Measurements from ENCODE around the gene CYP26A1.

Gene CYP26A1

DNA sequence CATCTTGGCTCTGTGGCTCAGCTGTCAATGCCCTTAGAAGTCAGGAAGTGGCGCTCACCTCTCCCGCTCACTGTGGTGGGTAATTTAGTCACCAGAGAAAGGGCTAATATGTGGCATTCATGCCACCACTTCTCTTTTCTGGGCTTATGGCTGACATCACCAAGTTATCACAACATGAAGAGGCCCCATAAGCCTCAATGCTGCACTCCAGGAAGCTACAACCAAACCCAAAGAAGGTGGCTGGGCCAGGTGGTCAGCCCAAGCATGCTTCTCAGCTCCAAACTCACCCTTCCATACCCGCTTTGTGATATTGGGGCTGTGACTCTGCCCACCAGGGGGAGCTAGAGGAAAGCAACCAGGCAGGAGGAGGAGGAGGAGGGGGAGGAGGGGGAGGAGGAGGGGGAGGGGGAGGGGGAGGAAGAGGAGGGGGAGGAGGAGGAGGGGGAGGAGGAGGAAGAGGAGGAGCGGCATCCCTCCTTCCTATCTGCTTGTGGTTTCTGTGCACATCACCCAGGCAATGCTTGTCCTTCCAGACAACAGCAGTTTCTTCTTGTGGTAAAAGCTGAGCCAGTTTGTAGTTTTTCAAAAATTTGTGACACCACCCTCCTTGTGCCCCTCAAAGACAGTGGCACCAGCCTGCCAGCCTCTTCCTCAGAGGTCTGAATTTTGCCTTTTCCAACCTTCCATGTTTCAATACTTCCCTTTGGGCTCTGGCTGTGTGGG is 42.1 kb downstream of the CYP26A1 start:
- no peak overlapping the region for H3K9ac ChIP-seq (ENCODE audit: low read length)
- H3K9me3 ChIP-seq (ENCODE audit: control insufficient read depth, low read length): no peaks in the 10 kb centered on the region
- no peaks in the 10 kb centered on the region for H3K4me1 ChIP-seq (ENCODE audit: control insufficient read depth, insufficient read depth, low read length)
- H3K27me3 ChIP-seq (ENCODE audit: control insufficient read depth, insufficient read depth, low read length): peaks cover 5% of the 10 kb centered on the region
- H3K36me3 ChIP-seq (ENCODE audit: control insufficient read depth, insufficient read depth, low read length): no peaks in the 10 kb centered on the region
- no peak overlapping the region for H3K4me3 ChIP-seq (ENCODE audit: low read length)

DNA sequence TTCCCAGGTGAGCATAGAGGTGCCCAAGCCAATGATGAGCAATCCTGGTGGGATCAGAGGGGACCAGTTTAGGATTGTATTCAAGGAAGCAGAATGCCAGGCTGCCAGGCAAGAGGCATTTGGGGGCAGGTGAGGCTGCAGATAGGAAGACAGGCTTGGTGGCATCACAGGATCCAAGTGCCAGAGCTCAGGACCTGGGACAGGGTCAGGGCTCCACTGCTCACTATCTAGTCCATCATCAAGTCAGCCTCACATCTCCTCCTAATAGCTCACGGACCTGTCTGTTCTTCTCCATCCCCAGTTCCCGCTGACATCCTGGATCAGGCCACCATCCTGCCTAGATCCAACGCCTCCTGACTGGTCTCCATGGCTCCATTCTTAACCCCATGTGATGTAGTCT is 47.6 kb downstream of the CYP26A1 start:
- H3K27me3 ChIP-seq (ENCODE audit: control insufficient read depth, insufficient read depth, low read length): no peaks in the 10 kb centered on the region
- H3K9ac ChIP-seq (ENCODE audit: low read length): no peak overlapping the region
- H3K4me3 ChIP-seq (ENCODE audit: low read length): no peak overlapping the region
- H3K9me3 ChIP-seq (ENCODE audit: control insufficient read depth, low read length): peaks cover 2% of the 10 kb centered on the region
- peaks cover 8% of the 10 kb centered on the region for H3K4me1 ChIP-seq (ENCODE audit: control insufficient read depth, insufficient read depth, low read length)
- no peaks in the 10 kb centered on the region for H3K36me3 ChIP-seq (ENCODE audit: control insufficient read depth, insufficient read depth, low read length)

DNA sequence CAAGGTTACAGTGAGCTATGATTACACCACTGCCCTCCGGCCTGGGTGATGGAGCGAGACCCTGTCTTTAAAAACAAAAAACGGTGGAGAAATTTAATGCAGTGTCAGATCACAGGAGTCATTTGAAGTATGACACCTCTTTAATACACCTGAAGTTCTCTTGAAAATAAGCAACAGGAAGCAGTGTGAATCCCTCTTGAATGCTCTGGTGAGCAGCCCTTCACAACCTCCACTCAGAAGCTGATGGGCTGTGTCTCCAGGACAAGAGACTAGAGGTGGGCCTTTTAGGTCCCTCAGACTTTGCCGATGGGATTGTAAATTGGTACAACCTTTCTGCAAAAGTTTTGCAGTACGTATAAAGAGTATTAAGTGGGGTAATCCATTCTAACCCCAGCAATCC is 50.1 kb downstream of the CYP26A1 start:
- H3K4me1 ChIP-seq (ENCODE audit: control insufficient read depth, insufficient read depth, low read length): peaks cover 15% of the 10 kb centered on the region

GRCh38 chr10:93124580-93125318 is 51.1 kb downstream of the CYP26A1 start:
- H3K9me3 ChIP-seq (ENCODE audit: control insufficient read depth, low read length): peaks cover 8% of the 10 kb centered on the region
- no peak overlapping the region for H3K4me3 ChIP-seq (ENCODE audit: low read length)
- no peak overlapping the region for H3K9ac ChIP-seq (ENCODE audit: low read length)
- peaks cover 15% of the 10 kb centered on the region for H3K4me1 ChIP-seq (ENCODE audit: control insufficient read depth, insufficient read depth, low read length)
- no peaks in the 10 kb centered on the region for H3K27me3 ChIP-seq (ENCODE audit: control insufficient read depth, insufficient read depth, low read length)
- H3K36me3 ChIP-seq (ENCODE audit: control insufficient read depth, insufficient read depth, low read length): no peaks in the 10 kb centered on the region

More for the DNA sequence above, 50.1 kb downstream of the CYP26A1 start:
- Histone ChIP-seq H3K9ac (ENCODE audit: low read length) (no peak overlapping the region), H3K27me3 (ENCODE audit: control insufficient read depth, insufficient read depth, low read length) (no peaks in the 10 kb centered on the region), H3K4me3 (ENCODE audit: low read length) (no peak overlapping the region), H3K9me3 (ENCODE audit: control insufficient read depth, low read length) (peaks cover 8% of the 10 kb centered on the region), H3K36me3 (ENCODE audit: control insufficient read depth, insufficient read depth, low read length) (no peaks in the 10 kb centered on the region)

DNA sequence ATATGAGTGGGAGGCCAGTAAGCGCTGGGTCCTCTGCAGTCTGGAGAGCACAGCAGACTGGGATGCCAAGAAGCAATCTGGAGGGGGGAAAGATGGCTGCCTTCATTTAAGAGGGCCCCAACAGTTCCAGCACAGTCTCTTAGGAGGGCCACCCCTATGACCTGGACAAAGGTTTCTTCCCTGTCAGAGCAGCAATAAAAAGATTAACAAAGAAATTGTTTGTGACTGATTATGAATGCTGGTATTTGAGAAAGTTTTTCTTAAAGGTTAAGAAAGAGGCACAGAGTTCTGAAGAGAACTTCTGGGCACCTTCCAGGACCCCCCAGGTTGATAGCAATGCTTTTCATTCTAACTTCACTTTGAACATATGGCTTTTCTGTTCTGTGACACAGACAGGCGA is 52.3 kb downstream of the CYP26A1 start:
- peaks cover 8% of the 10 kb centered on the region for H3K9me3 ChIP-seq (ENCODE audit: control insufficient read depth, low read length)
- H3K4me1 ChIP-seq (ENCODE audit: control insufficient read depth, insufficient read depth, low read length): peaks cover 15% of the 10 kb centered on the region
- no peaks in the 10 kb centered on the region for H3K27me3 ChIP-seq (ENCODE audit: control insufficient read depth, insufficient read depth, low read length)
- no peak overlapping the region for H3K4me3 ChIP-seq (ENCODE audit: low read length)
- H3K9ac ChIP-seq (ENCODE audit: low read length): no peak overlapping the region
- no peaks in the 10 kb centered on the region for H3K36me3 ChIP-seq (ENCODE audit: control insufficient read depth, insufficient read depth, low read length)

- H3K27me3 ChIP-seq (ENCODE audit: control insufficient read depth, insufficient read depth, low read length): no peaks in the 10 kb centered on the region
- no peak overlapping the region for H3K9ac ChIP-seq (ENCODE audit: low read length)
- no peaks in the 10 kb centered on the region for H3K36me3 ChIP-seq (ENCODE audit: control insufficient read depth, insufficient read depth, low read length)
- no peak overlapping the region for H3K4me3 ChIP-seq (ENCODE audit: low read length)
- peaks cover 15% of the 10 kb centered on the region for H3K4me1 ChIP-seq (ENCODE audit: control insufficient read depth, insufficient read depth, low read length)
- H3K9me3 ChIP-seq (ENCODE audit: control insufficient read depth, low read length): peaks cover 8% of the 10 kb centered on the region
Measured at GRCh38 chr10:93126483-93127052, 52.9 kb downstream of the CYP26A1 start.
